VCaP (cell line): ENCODE data around the gene HMGXB3.
A peak's percentile ranks its signal among the peaks of the same experiment; 100 is the strongest.

ENCODE experiments used
- H3K27ac ChIP-seq: fragments of 450-650 bp; 2 replicates; pipeline ENCODE4 v1.5.1; 2017
- CTCF ChIP-seq: fragments of 450-650 bp; conservative IDR thresholded peaks from 2 replicates; pipeline ENCODE4 v1.5.1; 2017; ENCODE audit warnings: mild to moderate bottlenecking, moderate library complexity

The HMGXB3 gene

GRCh38 chr5:150000256-150000989 is at the start of gene HMGXB3, which contains the start of gene TIGD6:
Gene HMGXB3 (plus strand): TSS chr5:150000739. CDS start chr5:150004853, 4,114 bp downstream.
Gene TIGD6 (minus strand): TSS chr5:150000654. CDS start chr5:149996348, 4,306 bp downstream.
- peak within 1 kb of the TSS; percentile 100 for H3K27ac ChIP-seq
- no peak for TF ChIP-seq CTCF

GRCh38 chr5:149951138-149951749 is 49.3 kb upstream of the HMGXB3 start:
- TF ChIP-seq CTCF = no peak
- H3K27ac ChIP-seq = no peak overlapping the region

- no peak overlapping the region; the same call in 1 of the 2 replicates for H3K27ac ChIP-seq
- no peak for TF ChIP-seq CTCF
Observed at GRCh38 chr5:149953436-149954121, 47.0 kb upstream of the HMGXB3 start.

GRCh38 chr5:149954798-149955197 is 45.7 kb upstream of the HMGXB3 start:
- no peak for TF ChIP-seq CTCF
- H3K27ac ChIP-seq = no peak overlapping the region

- H3K27ac ChIP-seq = peak overlapping the region; percentile 54
- no peak for TF ChIP-seq CTCF
Observed at GRCh38 chr5:149956685-149957084, 43.9 kb upstream of the HMGXB3 start.

GRCh38 chr5:149957855-149958254 is 42.7 kb upstream of the HMGXB3 start:
- H3K27ac ChIP-seq = peak overlapping the region; percentile 54
- TF ChIP-seq CTCF = no peak
